HCT116 (cell line): ENCODE measurements around the gene GABRR2. TPM values are rescaled to one million over a fixed set of nuclear protein-coding genes. Genes with fewer than 3 reads are reported as not detected.

Source experiments
- ATAC-seq: fragments of 200-7000 bp; cut with Tn5 transposase; 2 replicates; pipeline ENCODE4 v1.9.1; 2020; ENCODE audit warnings: mild to moderate bottlenecking, moderate library complexity
- Bru-seq: library from RNA; stranded (reverse); fragments of 400-500 nt; gene quantifications from one replicate; lab custom pipeline; 2021; lab: Mats Ljungman, UMichigan
- BruChase-seq, 2 experiments: library from RNA; stranded (reverse); fragments of 400-500 nt; gene quantifications; one replicate each; lab custom pipeline; 2021; lab: Mats Ljungman, UMichigan
- BruUV-seq: library from RNA; stranded (reverse); fragments of 400-500 nt; replicated peaks from 2 replicates; lab custom pipeline; 2021; lab: Mats Ljungman, UMichigan
- CTCF ChIA-PET: fragments of 300-600 bp; sonication (Branson Sonifier 250); formaldehyde crosslinking; loops from one replicate; lab custom pipeline; 2021; ENCODE audit warnings: antibody characterized with exemption; lab: Charles Lee
- POLR2A ChIA-PET: fragments of 300-600, 350-600 bp; sonication (Branson Sonifier 250); formaldehyde crosslinking; loops from one replicate; lab custom pipeline; 2021; ENCODE audit warnings: antibody characterized with exemption; lab: Charles Lee
- RAD21 ChIA-PET, 2 experiments: fragments of 300-600 bp; sonication (Branson Sonifier 250); formaldehyde crosslinking; loops; one replicate each; lab custom pipeline; 2023; ENCODE audit warnings: low total read pairs in 2 of 2; ENCODE audit not compliant: uncharacterized antibody in 2 of 2, unreplicated experiment in 2 of 2, low non-redundant PET in 1 of 2; lab: Charles Lee
- DNase-seq: peaks from one replicate; pipeline ENCODE4 v3.0.0-alpha.2; 2010; ENCODE audit warnings: low read depth, low spot score
- H2AFZ ChIP-seq: fragments of 200-600 bp; shearing (Covaris generic), sonication (generic); 2 replicates; pipeline ENCODE4 v1.6.1; 2017; ENCODE audit warnings: low read depth, mixed run types, mixed read lengths, antibody characterized with exemption, low read length; ENCODE audit not compliant: poor library complexity, severe bottlenecking
- H3K27ac ChIP-seq: 2 replicates; pipeline ENCODE4 v1.5.1; 2012; ENCODE audit warnings: low read depth, low read length
- H3K27me3 ChIP-seq: fragments of 200-600 bp; sonication (generic); 2 replicates; pipeline ENCODE4 v1.6.1; 2016; ENCODE audit warnings: mixed run types, low read length, mixed read lengths; ENCODE audit not compliant: insufficient read depth
- H3K36me3 ChIP-seq, 2 experiments: fragments of 200-500 bp in 1 of 2; fragments of 200-600 bp in 1 of 2; sonication (Bioruptor generic) in 1 of 2; sonication (generic) in 1 of 2; 2 replicates each; pipeline versions ENCODE4 v1.5.1 to v1.6.1; 2014 to 2016; ENCODE audit warnings: low read length in 2 of 2, inconsistent platforms in 1 of 2, mixed read lengths in 1 of 2, mixed run types in 1 of 2; ENCODE audit not compliant: insufficient read depth in 2 of 2, control insufficient read depth in 1 of 2
- H3K4me1 ChIP-seq, 2 experiments: fragments of 200-600 bp in 1 of 2; sonication (generic) in 1 of 2; 2 replicates each; pipeline versions ENCODE4 v1.5.1 to v1.6.1; 2012 to 2017; ENCODE audit warnings: low read length in 2 of 2, inconsistent platforms in 1 of 2, mild to moderate bottlenecking in 1 of 2, mixed read lengths in 1 of 2, mixed run types in 1 of 2, moderate library complexity in 1 of 2; ENCODE audit not compliant: insufficient read depth in 2 of 2, control insufficient read depth in 1 of 2
- H3K4me2 ChIP-seq: fragments of 200-600 bp; sonication (generic); 2 replicates; pipeline ENCODE4 v1.6.1; 2017; ENCODE audit warnings: mixed run types, low read length, mixed read lengths
- H3K4me3 ChIP-seq, 2 experiments: fragments of 200-600 bp in 1 of 2; sonication (generic) in 1 of 2; replicated peaks in 1 of 2; 2 replicates each; pipeline ENCODE4 v1.5.1; 2011 to 2016; ENCODE audit warnings: low read length in 2 of 2, control low read depth in 1 of 2, low read depth in 1 of 2, mild to moderate bottlenecking in 1 of 2, mixed read lengths in 1 of 2, mixed run types in 1 of 2
- H3K79me2 ChIP-seq: fragments of 200-600 bp; sonication (generic); 2 replicates; pipeline ENCODE4 v1.6.1; 2017; ENCODE audit warnings: mild to moderate bottlenecking, mixed run types, low read length, moderate library complexity, mixed read lengths; ENCODE audit not compliant: insufficient read depth
- H3K9ac ChIP-seq: fragments of 200-600 bp; sonication (generic); 2 replicates; pipeline ENCODE4 v1.6.1; 2016; ENCODE audit warnings: low read length, mixed read lengths
- H3K9me2 ChIP-seq: fragments of 200-600 bp; sonication (generic), shearing (Covaris generic); 2 replicates; pipeline ENCODE4 v1.6.1; 2017; ENCODE audit warnings: mixed run types, mild to moderate bottlenecking, moderate library complexity; ENCODE audit not compliant: insufficient read depth
- H3K9me3 ChIP-seq, 2 experiments: fragments of 200-500 bp in 1 of 2; fragments of 200-600 bp in 1 of 2; sonication (Bioruptor generic) in 1 of 2; sonication (generic) in 1 of 2; 2 replicates each; pipeline ENCODE4 v1.6.1; 2014 to 2017; ENCODE audit warnings: low read length in 2 of 2, mixed read lengths in 2 of 2, inconsistent platforms in 1 of 2, low read depth in 1 of 2, mild to moderate bottlenecking in 1 of 2, mixed run types in 1 of 2, moderate library complexity in 1 of 2; ENCODE audit not compliant: control insufficient read depth in 1 of 2, insufficient read depth in 1 of 2
- H4K20me1 ChIP-seq: fragments of 200-600 bp; sonication (generic), shearing (Covaris generic); 2 replicates; pipeline ENCODE4 v1.6.1; 2017; ENCODE audit warnings: mixed run types, mild to moderate bottlenecking, moderate library complexity; ENCODE audit not compliant: insufficient read depth
- CEBPB ChIP-seq: IDR thresholded peaks from 2 replicates; pipeline ENCODE4 v1.6.1; 2012; ENCODE audit warnings: low read depth
- FOSL1 ChIP-seq: IDR thresholded peaks from 2 replicates; pipeline ENCODE4 v1.6.1; 2012; ENCODE audit warnings: low read depth
- POLR2AphosphoS5 ChIP-seq: IDR thresholded peaks from 2 replicates; pipeline ENCODE4 v1.6.1; 2011; ENCODE audit warnings: mild to moderate bottlenecking, low read depth, low read length, moderate library complexity
- RAD21 ChIP-seq: IDR thresholded peaks from 2 replicates; pipeline ENCODE4 v1.6.1; 2012; ENCODE audit warnings: low read depth, mild to moderate bottlenecking
- SIN3A ChIP-seq: IDR thresholded peaks from 2 replicates; pipeline ENCODE4 v1.6.1; 2012; ENCODE audit warnings: low read depth
- SP1 ChIP-seq: IDR thresholded peaks from 2 replicates; pipeline ENCODE4 v1.6.1; 2012; ENCODE audit warnings: low read depth
- YY1 ChIP-seq: IDR thresholded peaks from 2 replicates; pipeline ENCODE4 v1.6.1; 2011; ENCODE audit warnings: low read length, low read depth, moderate library complexity, mild to moderate bottlenecking; ENCODE audit not compliant: insufficient replicate concordance; ENCODE audit errors: extremely low read depth
- ZBTB33 ChIP-seq: IDR thresholded peaks from 2 replicates; pipeline ENCODE4 v1.6.1; 2011; ENCODE audit warnings: mild to moderate bottlenecking, low read length, moderate library complexity; ENCODE audit not compliant: insufficient replicate concordance; ENCODE audit errors: extremely low read depth
- ZNF274 ChIP-seq: fragments of 200-500 bp; sonication (Bioruptor generic); IDR thresholded peaks from 2 replicates; pipeline ENCODE4 v1.6.1; 2014; ENCODE audit warnings: mild to moderate bottlenecking, low read depth, low read length, inconsistent platforms
- intact Hi-C: fragments of 100-400 bp; cut with micrococcal nuclease; formaldehyde crosslinking; loops from 2 replicates; pipeline ENCODE4 v1.10.0; 2022
- long read RNA-seq: library from polyadenylated mRNA; unstranded; transcript quantifications from one replicate; pipeline ENCODE4 v2.0.0, GENCODE V29; 2021; ENCODE audit not compliant: unreplicated experiment
- polyA plus RNA-seq: library from polyadenylated mRNA; unstranded; fragments of >200 nt; gene quantifications from 2 replicates; pipeline ENCODE4 v1.2.1, GENCODE V29; 2012; ENCODE audit warnings: missing spikeins
- total RNA-seq: library from RNA; stranded (reverse); gene quantifications from one replicate; pipeline ENCODE4 v1.2.1, GENCODE V29; 2021; ENCODE audit not compliant: unreplicated experiment
- TF ChIP-seq, protein P1 (sequence below): IDR thresholded peaks from 2 replicates; pipeline ENCODE4 v1.6.1; 2012
- TF ChIP-seq, protein P2 (sequence below), 3 experiments: fragments of 200-600 bp in 1 of 3; sonication (generic) in 1 of 3; IDR thresholded peaks in 2 of 3; conservative IDR thresholded peaks in 1 of 3; 2 replicates each; pipeline ENCODE4 v1.5.1; 2012 to 2017; ENCODE audit warnings: low read depth in 2 of 3, low read length in 2 of 3, antibody characterized with exemption in 1 of 3, borderline replicate concordance in 1 of 3, control low read depth in 1 of 3, mild to moderate bottlenecking in 1 of 3, mixed read lengths in 1 of 3, mixed run types in 1 of 3, moderate library complexity in 1 of 3; ENCODE audit not compliant: insufficient read depth in 1 of 3

Gene GABRR2
- total RNA-seq: 0.57 TPM
- 0.24 and 0.38 TPM in 2 replicates for polyA plus RNA-seq
- Bru-seq, nascent RNA: percentile 27 among the genes with signal in this experiment
- BruChase-seq, experiment 1, labeled RNA remaining after a 6-hour chase: percentile 53 among the genes with signal in this experiment
- percentile 38 among the genes with signal in this experiment for BruChase-seq, experiment 2, labeled RNA remaining after a 2-hour chase
- long read RNA-seq: 0 reads

DNA sequence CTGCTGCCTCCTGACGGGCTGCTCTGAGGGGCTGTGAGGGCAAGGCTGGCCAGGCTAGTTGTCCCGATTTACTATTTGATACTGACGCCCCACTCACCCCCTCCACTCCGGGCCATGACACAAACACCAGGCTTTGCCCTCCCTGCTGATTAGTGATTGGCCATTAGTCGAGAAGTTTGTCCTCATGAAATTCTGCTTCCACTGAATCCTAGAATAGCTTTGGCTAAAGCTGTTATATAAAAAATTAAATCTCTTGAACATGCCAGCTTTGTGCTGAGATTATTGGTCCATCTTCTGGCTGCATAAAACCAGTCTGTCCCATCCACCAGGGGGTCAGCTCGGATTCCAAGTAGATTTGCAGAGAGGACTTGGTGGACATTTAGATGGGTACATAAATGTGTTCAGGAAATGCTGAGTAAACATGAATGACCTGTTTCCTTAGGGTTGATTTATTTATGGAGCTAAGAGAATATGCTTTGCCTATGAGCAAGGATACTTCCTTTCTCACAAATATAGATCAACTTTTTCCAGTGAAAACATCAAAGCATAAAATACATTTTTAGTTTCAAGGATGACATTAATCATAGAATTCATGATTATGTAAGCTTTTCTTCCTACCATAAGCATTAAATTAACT, at the start of gene GABRR2:
Gene GABRR2 (minus strand): TSS at position 51 of the 637 bp plus-strand sequence. CDS start 134 bp downstream, outside the sequence.
- CTCF ChIA-PET: no interaction called here
- no peaks in the 10 kb centered on the region for H3K36me3 ChIP-seq
- TF ChIP-seq FOSL1: no peak
- TF ChIP-seq SIN3A: no peak
- no peak for TF ChIP-seq ZNF274
- TF ChIP-seq ZBTB33: no peak
- TF ChIP-seq SP1: no peak
- no peak for TF ChIP-seq CEBPB
- no peak for TF ChIP-seq POLR2AphosphoS5
- TF ChIP-seq RAD21: no peak
- TF ChIP-seq, protein P1, sequence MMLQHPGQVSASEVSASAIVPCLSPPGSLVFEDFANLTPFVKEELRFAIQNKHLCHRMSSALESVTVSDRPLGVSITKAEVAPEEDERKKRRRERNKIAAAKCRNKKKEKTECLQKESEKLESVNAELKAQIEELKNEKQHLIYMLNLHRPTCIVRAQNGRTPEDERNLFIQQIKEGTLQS: no peak
- TF ChIP-seq, protein P2, sequence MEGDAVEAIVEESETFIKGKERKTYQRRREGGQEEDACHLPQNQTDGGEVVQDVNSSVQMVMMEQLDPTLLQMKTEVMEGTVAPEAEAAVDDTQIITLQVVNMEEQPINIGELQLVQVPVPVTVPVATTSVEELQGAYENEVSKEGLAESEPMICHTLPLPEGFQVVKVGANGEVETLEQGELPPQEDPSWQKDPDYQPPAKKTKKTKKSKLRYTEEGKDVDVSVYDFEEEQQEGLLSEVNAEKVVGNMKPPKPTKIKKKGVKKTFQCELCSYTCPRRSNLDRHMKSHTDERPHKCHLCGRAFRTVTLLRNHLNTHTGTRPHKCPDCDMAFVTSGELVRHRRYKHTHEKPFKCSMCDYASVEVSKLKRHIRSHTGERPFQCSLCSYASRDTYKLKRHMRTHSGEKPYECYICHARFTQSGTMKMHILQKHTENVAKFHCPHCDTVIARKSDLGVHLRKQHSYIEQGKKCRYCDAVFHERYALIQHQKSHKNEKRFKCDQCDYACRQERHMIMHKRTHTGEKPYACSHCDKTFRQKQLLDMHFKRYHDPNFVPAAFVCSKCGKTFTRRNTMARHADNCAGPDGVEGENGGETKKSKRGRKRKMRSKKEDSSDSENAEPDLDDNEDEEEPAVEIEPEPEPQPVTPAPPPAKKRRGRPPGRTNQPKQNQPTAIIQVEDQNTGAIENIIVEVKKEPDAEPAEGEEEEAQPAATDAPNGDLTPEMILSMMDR (IDR thresholded peaks at IDR 0.05 in 2 of 3, conservative IDR thresholded peaks at IDR 0.05 in 1 of 3; ENCODE audit: borderline replicate concordance in 1 of 3, insufficient read depth in 1 of 3, low read depth in 2 of 3, low read length in 2 of 3): no peak
- no peak for TF ChIP-seq YY1
- H2AFZ ChIP-seq: no peak within 1 kb of the TSS
- DNase-seq (no peak), ATAC-seq (no peak)
- no peaks in the 10 kb centered on the region for H3K9me2 ChIP-seq
- no peak within 1 kb of the TSS for H3K9ac ChIP-seq
- H3K27me3 ChIP-seq: no peaks in the 10 kb centered on the region
- RAD21 ChIA-PET: no interaction called here
- H4K20me1 ChIP-seq: no peaks in the 10 kb centered on the region
- no TSS peak for BruUV-seq
- H3K4me1 ChIP-seq: peaks cover 5 to 22% of the 10 kb centered on the region in 2 experiments; a peak in 2 of 4 replicates
- POLR2A ChIA-PET: no interaction called here
- H3K4me3 ChIP-seq: no peak within 1 kb of the TSS
- H3K9me3 ChIP-seq: no peaks in the 10 kb centered on the region
- intact Hi-C loops: no loop called here
- no peak within 1 kb of the TSS for H3K4me2 ChIP-seq
- H3K27ac ChIP-seq: no peak within 1 kb of the TSS
- no peaks in the 10 kb centered on the region for H3K79me2 ChIP-seq
